GM21529 (cell line): ENCODE data around the gene SYMPK.
"Not testable (repeated sequence)": the region's sequence is repeated elsewhere in the genome, so short reads cannot be mapped to it uniquely, and the experiment has no call there.

Experiments used
- ATAC-seq: cut with Tn5 transposase; IDR thresholded peaks from one replicate; pipeline ENCODE4 v1.9.1; 2021; ENCODE audit not compliant: unreplicated experiment

Gene SYMPK

DNA sequence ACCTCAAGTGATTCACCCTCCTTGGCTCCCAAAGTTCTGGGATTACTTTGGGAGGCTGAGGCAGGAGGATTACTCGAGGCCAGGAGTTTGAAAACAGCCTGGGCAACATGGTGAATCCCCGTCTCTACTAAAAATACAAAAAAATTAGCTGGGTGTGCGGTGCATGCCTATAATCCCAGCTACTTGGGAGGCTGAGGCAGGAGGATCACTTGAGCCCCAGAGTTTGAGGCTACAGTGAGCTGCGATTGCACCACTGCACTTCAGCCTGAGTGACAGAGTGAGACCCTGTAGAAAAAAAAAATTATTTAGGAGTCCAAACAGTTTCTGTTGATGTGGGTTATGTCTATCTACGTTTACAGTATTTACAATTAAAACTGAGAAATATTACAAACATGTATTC is 7.9 kb upstream of the SYMPK start:
- ATAC-seq: no peak

- not testable (repeated sequence) for ATAC-seq
These were observed 4.3 kb upstream of the SYMPK start for GRCh38 chr19:45867241-45867640.

DNA sequence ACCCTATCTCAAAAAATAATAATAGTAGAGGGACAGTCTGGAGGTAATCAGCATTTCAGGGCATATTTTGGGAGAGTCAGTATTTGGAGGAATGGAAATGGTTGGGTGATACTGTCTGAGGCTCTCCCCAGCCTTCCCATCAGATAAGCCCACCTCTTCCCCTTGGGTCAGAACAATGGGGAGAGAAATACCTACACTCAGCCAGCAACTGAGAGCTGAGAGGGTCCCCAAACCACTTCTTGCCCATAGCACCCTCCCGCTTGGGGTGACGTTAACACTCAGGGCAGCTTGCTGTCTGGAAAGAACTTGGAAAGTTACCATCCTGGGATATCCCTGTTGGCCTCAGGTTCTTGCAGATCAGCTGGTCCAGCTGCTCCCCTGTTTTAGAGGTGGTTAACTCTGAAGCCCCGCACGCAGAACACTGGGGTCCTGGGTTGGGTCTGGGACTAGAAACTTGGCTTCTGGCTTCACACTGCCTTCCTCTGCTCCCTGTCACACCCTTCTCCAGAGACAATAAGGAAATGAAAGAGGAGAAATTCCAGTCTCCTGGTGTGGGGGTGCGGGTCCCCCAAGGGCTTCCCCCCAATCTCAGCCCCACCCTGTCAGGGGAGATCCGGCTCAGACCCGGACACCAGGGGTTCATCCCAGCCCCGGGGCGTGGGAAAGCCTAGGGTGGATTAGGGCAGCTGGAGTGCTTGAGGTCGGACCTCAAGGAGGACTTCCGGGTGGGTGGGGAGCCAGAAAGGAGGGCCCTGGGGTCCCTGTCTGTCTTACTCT is 3.6 kb upstream of the SYMPK start:
- no peak for ATAC-seq

GRCh38 chr19:45865269-45865948 is 2.5 kb upstream of the SYMPK start:
- no peak for ATAC-seq

- no peak for ATAC-seq
These were observed 1.7 kb upstream of the SYMPK start for GRCh38 chr19:45864629-45865082.

DNA sequence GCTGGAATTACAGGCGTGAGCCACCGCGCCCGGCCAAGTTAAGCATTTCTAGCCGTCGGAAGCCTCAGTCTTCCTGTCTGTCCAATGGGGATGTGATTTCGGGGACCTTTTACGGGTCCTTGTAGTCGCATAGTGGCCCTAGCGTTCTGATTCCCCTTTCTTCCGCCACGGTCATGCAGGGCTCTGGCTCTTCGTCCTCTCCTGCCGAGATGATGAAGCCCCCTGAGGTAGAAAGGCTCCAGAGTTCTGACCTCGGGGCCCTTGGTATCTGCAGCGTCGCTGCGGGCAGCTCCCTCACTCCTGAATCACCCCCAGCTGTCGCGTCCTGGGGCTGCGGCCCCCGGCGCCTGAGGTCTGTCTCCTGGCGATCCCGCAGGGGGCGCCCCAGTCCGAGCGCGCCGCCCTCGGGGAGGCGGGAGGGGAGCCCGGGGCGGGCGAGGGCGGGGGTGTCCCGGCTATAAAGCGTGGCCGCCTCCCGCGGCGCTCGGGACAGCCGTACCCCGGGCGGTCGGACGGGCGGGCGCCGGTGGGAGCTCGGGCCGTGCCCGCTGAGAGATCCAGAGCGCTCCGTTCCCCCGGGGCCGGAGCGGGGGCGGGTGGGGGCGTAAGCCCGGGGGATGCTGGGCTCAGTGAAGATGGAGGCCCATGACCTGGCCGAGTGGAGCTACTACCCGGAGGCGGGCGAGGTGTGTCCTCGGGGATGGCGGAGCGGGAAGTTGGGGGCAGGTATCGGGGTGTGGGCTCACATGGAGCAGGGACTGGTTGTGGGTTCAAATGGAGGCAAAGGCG is 1.1 kb upstream of the SYMPK start, which contains the start of gene FOXA3:
Gene FOXA3 (plus strand): TSS at position 487 of the 789 bp plus-strand sequence. CDS start 131 bp downstream, at position 618.
- peak; percentile 44 for ATAC-seq

GRCh38 chr19:45863335-45863839 is 440 bp upstream of the SYMPK start:
- ATAC-seq: no peak

DNA sequence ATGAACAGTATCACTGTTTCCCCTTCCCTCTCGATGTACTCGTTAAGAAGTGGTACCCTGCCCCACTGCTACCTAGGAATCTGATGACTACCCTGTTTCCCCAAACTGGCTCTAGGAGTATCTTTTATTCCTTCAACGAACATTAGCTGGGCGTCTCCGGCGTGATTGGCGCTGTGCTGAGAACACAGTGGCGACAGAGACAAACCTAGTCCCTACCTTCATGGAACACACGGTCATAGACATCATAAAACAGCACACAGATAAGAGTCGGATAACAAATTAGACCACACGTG is 730 bp downstream of the SYMPK start:
- no peak for ATAC-seq

GRCh38 chr19:45860359-45861259 is 2.3 kb downstream of the SYMPK start:
- no peak for ATAC-seq

DNA sequence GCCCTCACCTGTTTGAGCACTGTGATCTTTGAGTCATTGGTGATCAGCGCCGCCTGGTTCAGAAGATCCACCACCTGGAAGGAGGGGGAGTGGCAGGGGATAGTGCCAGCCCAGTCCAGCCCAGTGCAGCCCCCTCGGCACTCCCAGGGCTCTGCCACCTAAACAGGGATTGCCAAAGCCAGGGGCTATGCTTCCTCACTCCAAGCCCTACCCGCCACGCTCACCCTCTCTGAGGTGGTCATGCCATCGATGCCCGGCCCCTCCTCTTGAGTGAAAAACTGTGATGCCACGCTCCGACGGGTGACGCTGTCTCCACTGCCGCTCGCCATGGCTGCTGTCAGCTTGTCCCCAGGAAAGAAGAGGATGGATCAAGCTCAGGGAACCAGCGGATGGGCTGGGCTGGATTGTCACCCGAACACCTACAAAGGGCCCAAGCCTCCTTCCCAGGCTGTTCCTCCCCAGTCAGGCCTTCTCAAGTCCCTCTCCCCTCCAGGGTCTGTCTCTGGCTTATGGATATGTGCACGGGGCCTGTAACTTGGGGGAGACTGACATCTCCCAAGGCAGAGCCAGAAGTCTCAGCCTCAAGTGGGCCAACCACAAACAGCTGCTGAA is 8.7 kb downstream of the SYMPK start:
- no peak for ATAC-seq

DNA sequence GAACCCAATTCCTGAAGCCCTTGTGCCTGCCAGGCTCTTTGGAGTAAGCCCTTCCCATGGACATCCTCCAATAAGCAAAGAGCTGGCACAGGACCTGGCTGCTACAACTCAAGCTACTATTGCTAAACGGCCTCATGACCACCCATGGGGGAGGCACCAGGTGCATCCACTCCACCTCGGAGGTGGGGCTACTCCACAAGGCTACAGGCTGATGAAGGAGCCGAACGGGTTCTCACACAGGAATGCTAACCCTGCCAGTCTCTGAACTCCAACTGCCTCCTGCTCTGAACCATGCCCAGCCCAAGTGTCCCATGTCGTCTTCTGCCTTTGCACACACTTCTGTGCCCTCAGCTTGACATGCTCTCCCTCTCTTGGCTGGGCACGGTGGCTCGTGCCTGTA is 10.0 kb downstream of the SYMPK start:
- ATAC-seq: no peak

DNA sequence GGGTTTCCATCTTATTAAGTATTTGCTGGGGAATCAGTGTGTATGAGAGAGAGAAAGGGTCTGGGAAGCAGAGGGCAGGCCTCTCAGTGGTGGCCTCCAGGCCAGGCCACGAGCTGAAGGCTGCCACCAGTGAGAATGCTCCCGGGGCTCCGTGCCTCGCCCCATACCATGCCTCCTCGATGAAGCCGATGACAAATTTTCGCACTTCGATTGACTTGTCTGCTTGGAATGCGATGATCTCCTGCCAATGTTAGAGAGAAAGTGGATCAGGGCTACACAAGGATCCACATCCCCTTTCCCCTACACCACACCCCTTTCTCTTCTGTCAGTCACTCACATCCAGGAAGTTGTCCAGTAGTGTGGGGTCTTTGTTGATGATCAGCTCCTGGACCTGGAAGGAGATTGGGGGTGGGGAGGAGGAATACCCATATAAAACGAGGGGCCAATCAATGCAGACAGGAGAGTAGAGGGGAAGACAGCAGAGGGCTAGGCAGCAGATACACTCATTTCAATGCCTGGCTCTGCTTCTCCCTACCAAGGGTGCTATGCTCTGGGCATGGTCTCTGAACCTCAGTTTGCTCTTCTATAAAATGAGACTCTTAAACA is 10.7 kb downstream of the SYMPK start:
- ATAC-seq: no peak

DNA sequence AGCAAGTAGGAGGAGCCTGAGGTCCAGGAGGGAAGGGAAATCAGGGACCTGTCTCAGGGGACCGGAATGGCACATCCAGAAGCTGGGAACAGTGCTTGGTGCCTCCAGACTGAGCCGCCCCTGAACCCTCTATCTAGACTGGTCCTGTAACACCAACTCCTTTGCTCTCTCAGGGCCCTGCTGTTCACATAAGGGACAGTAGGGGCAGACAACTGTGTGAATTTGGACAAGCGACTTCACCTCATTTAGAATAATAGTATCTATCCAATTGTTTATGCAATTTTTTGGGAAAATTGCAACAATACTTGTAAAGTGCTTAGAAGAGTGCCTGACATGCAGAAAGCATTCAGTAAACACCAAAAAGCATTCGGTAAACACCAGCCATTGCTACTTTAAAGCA is 14.0 kb downstream of the SYMPK start:
- ATAC-seq: no peak

GRCh38 chr19:45847663-45848062 is 15.3 kb downstream of the SYMPK start:
- ATAC-seq: no peak

DNA sequence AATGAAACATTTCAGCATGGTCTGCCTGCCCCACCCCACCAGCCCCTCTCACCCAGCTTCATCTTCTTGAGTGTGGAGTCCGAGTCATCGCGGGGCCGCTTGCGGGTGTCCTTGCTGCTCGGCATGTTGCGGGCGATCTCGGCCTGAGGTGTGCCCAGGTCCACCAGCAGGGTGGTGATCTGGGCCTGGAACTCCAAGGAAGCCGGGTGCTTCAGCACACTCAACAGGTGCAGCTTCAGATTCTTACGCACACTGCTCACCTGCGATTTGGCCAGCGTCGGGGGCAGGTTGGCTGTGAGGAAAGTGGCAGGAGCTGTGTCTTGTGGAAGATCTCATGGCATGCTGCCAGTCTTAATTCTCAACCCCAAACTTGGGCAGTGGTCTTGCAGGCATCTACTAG is 20.7 kb downstream of the SYMPK start:
- no peak for ATAC-seq

- no peak for ATAC-seq
These were observed 28.0 kb downstream of the SYMPK start for GRCh38 chr19:45834970-45835369.

GRCh38 chr19:45828945-45829344 is 34.0 kb downstream of the SYMPK start:
- no peak for ATAC-seq

DNA sequence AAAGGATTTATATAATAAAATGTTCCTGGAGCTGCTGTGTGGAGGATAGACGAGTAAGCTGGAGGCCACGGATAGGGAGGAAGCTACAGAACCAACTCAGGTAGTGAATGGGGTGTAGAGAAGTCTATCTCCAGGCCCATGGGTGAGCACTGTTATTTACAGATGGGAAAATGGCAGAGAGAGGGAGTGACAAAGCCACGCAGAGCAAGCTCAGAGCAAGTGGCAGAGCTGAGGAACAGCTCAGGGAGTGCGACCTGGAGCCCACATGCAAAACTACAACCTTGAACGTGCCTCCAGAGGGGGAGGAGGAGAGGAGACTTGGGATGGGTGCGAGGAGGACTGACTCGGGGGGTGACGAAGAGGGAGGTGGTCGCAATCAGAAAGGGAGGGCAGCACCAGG is 34.4 kb downstream of the SYMPK start:
- ATAC-seq: no peak

DNA sequence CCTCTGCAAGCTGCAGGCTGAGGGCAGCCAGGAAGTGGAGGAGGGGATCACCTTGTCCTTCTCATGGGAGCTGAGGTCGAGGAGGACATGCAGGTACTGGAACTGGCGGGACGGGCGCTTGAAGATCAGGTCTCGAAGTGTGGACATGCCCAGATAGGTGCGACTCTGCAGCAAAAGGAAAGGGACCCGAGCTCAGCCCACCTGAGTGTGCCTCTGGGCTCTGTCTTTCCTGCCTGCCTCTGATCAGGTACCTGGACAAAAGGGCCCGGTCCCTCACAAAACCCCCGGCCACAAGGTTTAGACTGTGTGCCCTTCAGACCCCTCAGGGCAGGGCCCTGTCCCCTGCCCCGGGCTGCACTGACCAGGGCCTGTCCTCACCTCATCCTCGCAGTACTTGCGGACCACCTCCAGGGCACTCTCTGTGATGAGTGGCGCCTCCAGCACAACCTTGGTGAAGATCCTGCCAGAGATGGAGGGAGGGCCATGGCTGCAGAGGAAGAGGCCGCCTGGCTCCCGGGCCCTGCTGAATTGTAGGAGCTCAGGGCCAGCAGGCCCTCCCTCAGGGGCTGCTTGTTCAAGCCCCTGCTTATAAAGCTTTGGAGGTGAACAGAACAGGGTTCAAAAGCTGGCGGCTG is 35.4 kb downstream of the SYMPK start:
- ATAC-seq: no peak
